Immature natural killer cell (primary cell): ENCODE data around the gene ATM. TPM values are rescaled to one million over a fixed set of nuclear protein-coding genes. Genes with fewer than 3 reads are reported as not detected.

Source experiments
- DNase-seq, 3 donors: peaks; one replicate each; pipeline ENCODE4 v3.0.0; 2022; ENCODE audit warnings: mixed read lengths in 1 of 3
- H3K27ac Mint-ChIP-seq, 6 donors: one replicate each; pipeline ENCODE4 v1.8.0; 2020; ENCODE audit warnings: mixed read lengths in 6 of 6, mild to moderate bottlenecking in 5 of 6, inconsistent platforms in 4 of 6, moderate library complexity in 3 of 6
- H3K27me3 Mint-ChIP-seq, 3 donors: one replicate each; pipeline ENCODE4 v1.8.0; 2020 to 2021; ENCODE audit warnings: low read depth in 3 of 3, mild to moderate bottlenecking in 3 of 3, mixed read lengths in 3 of 3, moderate library complexity in 3 of 3, inconsistent platforms in 1 of 3
- H3K36me3 Mint-ChIP-seq, 3 donors: one replicate each; pipeline ENCODE4 v1.8.0; 2020; ENCODE audit warnings: mixed read lengths in 3 of 3, inconsistent platforms in 2 of 3, mild to moderate bottlenecking in 2 of 3
- H3K4me1 Mint-ChIP-seq, 2 donors: one replicate each; pipeline ENCODE4 v1.8.0; 2020; ENCODE audit warnings: inconsistent platforms in 2 of 2, mild to moderate bottlenecking in 2 of 2, mixed read lengths in 2 of 2, moderate library complexity in 1 of 2
- H3K4me3 Mint-ChIP-seq, 5 donors: one replicate each; pipeline ENCODE4 v1.8.0; 2020; ENCODE audit warnings: mild to moderate bottlenecking in 5 of 5, mixed read lengths in 5 of 5, inconsistent platforms in 3 of 5, moderate library complexity in 3 of 5
- H3K9me3 Mint-ChIP-seq, 6 donors: one replicate each; pipeline ENCODE4 v1.8.0; 2020; ENCODE audit warnings: mild to moderate bottlenecking in 6 of 6, mixed read lengths in 6 of 6, inconsistent platforms in 4 of 6, moderate library complexity in 3 of 6
- polyA plus RNA-seq, 3 donors: library from polyadenylated mRNA; unstranded; fragments of 300-500 nt; fragmentation: Illumina TruSeq; gene quantifications; one replicate each; pipeline ENCODE4 v1.2.3, GENCODE V29; 2021

Gene ATM
- 100 to 1,000 TPM in 1 of 3 donors, 10 to 100 TPM in 2; 57.8 to 111 (median 64.5) TPM for polyA plus RNA-seq

DNA sequence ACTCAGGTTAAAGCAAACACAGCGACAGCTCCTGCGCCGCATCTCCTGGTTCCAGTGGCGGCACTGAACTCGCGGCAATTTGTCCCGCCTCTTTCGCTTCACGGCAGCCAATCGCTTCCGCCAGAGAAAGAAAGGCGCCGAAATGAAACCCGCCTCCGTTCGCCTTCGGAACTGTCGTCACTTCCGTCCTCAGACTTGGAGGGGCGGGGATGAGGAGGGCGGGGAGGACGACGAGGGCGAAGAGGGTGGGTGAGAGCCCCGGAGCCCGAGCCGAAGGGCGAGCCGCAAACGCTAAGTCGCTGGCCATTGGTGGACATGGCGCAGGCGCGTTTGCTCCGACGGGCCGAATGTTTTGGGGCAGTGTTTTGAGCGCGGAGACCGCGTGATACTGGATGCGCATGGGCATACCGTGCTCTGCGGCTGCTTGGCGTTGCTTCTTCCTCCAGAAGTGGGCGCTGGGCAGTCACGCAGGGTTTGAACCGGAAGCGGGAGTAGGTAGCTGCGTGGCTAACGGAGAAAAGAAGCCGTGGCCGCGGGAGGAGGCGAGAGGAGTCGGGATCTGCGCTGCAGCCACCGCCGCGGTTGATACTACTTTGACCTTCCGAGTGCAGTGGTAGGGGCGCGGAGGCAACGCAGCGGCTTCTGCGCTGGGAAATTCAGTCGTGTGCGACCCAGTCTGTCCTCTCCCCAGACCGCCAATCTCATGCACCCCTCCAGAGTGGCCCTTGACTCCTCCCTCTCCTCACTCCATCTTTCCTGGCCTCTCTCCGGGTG, at the start of gene ATM, which contains the start of gene NPAT:
Gene ATM (plus strand): TSS at position 494 of the 774 bp plus-strand sequence. CDS start 4,558 bp downstream, outside the sequence.
Gene NPAT (minus strand): TSS at position 65 of the 774 bp plus-strand sequence. CDS start 102 bp downstream, outside the sequence.
- no peaks in the 10 kb centered on the region for H3K9me3 Mint-ChIP-seq
- peaks cover 46 to 58% of the 10 kb centered on the region in 2 donors for H3K4me1 Mint-ChIP-seq
- no peak within 1 kb of the TSS for H3K27ac Mint-ChIP-seq
- H3K27me3 Mint-ChIP-seq = peaks cover 2 to 10% (median 7%) of the 10 kb centered on the region in 3 donors
- peak; percentile 99 to 100 (median 100) for DNase-seq
- H3K4me3 Mint-ChIP-seq = no peak within 1 kb of the TSS
- H3K36me3 Mint-ChIP-seq = peaks cover 3 to 9% (median 4%) of the 10 kb centered on the region in 3 donors

GRCh38 chr11:108177570-108177969, 45.3 kb upstream of the ATM start:
- no peaks in the 10 kb centered on the region for H3K9me3 Mint-ChIP-seq
- H3K4me1 Mint-ChIP-seq = no peaks in the 10 kb centered on the region
- no peaks in the 10 kb centered on the region for H3K27me3 Mint-ChIP-seq
- no peak overlapping the region for H3K4me3 Mint-ChIP-seq
- H3K27ac Mint-ChIP-seq = no peak overlapping the region
- no peak for DNase-seq
- H3K36me3 Mint-ChIP-seq = peaks cover 23 to 54% (median 27%) of the 10 kb centered on the region in 3 donors

- DNase-seq = no peak
- Mint-ChIP-seq H3K36me3 (peaks cover 9 to 38% (median 13%) of the 10 kb centered on the region in 3 donors), H3K9me3 (no peaks in the 10 kb centered on the region), H3K27ac (peak overlapping the region in 1 of 6 donors; percentile 44), H3K4me3 (no peak overlapping the region), H3K4me1 (peaks cover 13 to 29% of the 10 kb centered on the region in 2 donors), H3K27me3 (peaks cover 0 to 2% (median 0%) of the 10 kb centered on the region in 3 donors)
Measured at GRCh38 chr11:108193725-108194124, 29.1 kb upstream of the ATM start.

GRCh38 chr11:108196901-108197300, 26.0 kb upstream of the ATM start:
- peaks cover 0 to 24% (median 5%) of the 10 kb centered on the region in 3 donors for H3K36me3 Mint-ChIP-seq
- no peak overlapping the region for H3K4me3 Mint-ChIP-seq
- no peaks in the 10 kb centered on the region for H3K9me3 Mint-ChIP-seq
- DNase-seq = no peak
- peaks cover 22 to 60% of the 10 kb centered on the region in 2 donors for H3K4me1 Mint-ChIP-seq
- peak overlapping the region in 5 of 6 donors; percentile 16 to 64 (median 40) for H3K27ac Mint-ChIP-seq
- peaks cover 0 to 3% (median 0%) of the 10 kb centered on the region in 3 donors for H3K27me3 Mint-ChIP-seq

DNA sequence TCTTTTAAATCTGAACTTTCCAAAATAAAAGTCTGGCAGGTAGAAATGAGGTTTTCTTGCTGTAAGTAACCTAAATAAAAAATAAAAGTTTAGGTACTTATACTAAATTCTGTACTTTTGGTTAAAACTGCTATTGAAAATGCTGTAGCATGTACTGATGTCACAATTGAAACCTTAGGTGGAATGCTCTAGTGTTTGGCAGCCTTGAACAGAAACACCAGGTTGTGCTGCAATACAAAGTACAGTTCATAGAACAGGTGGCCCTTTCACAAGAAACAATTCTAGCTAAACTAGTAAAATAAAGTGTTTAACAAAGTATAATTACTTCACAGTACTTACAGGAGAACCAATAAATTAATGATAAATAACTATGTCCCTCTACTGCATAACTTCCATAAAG, 25.5 kb upstream of the ATM start:
- Mint-ChIP-seq H3K36me3 (peaks cover 0 to 24% (median 5%) of the 10 kb centered on the region in 3 donors), H3K9me3 (no peaks in the 10 kb centered on the region), H3K27ac (peak overlapping the region in 5 of 6 donors; percentile 16 to 65 (median 60)), H3K4me3 (no peak overlapping the region), H3K4me1 (peaks cover 22 to 64% of the 10 kb centered on the region in 2 donors), H3K27me3 (peaks cover 0 to 3% (median 0%) of the 10 kb centered on the region in 3 donors)
- no peak for DNase-seq

GRCh38 chr11:108198833-108199232, 24.0 kb upstream of the ATM start:
- H3K27me3 Mint-ChIP-seq = peaks cover 0 to 3% (median 0%) of the 10 kb centered on the region in 3 donors
- no peak for DNase-seq
- H3K4me3 Mint-ChIP-seq = no peak overlapping the region
- H3K36me3 Mint-ChIP-seq = peaks cover 0 to 26% (median 9%) of the 10 kb centered on the region in 3 donors
- no peaks in the 10 kb centered on the region for H3K9me3 Mint-ChIP-seq
- peak overlapping the region in 4 of 6 donors; percentile 12 to 67 (median 56) for H3K27ac Mint-ChIP-seq
- H3K4me1 Mint-ChIP-seq = peaks cover 27 to 79% of the 10 kb centered on the region in 2 donors

GRCh38 chr11:108199446-108200321, 23.2 kb upstream of the ATM start:
- Mint-ChIP-seq H3K36me3 (peaks cover under 1 to 25% (median 10%) of the 10 kb centered on the region in 3 donors), H3K9me3 (peaks cover 0 to under 1% (median 0%) of the 10 kb centered on the region in 6 donors), H3K4me3 (no peak overlapping the region), H3K27me3 (peaks cover 0 to 3% (median 0%) of the 10 kb centered on the region in 3 donors), H3K27ac (peak overlapping the region in 5 of 6 donors; percentile 60 to 76 (median 73)), H3K4me1 (peaks cover 27 to 83% of the 10 kb centered on the region in 2 donors)
- DNase-seq = no peak

DNA sequence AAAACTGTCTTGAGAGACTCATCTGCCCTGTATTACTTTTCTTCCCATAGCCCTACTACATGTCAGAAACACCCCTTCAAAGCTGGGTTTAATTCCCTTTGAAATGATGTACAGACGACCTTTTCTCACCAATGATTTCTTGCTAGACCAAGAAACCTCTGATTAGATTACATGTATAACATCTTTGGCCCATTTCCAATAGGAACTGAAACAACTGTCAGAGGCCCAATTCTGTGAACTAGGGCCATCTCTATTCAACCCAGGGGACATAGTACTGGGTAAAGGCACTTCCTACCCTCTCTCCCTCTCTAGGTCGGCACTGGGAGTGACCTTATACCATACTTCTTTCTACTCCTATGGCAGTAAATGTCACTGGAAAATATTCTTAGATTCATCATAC, 19.8 kb upstream of the ATM start:
- H3K4me3 Mint-ChIP-seq = no peak overlapping the region
- no peak for DNase-seq
- peaks cover 24 to 73% of the 10 kb centered on the region in 2 donors for H3K4me1 Mint-ChIP-seq
- H3K36me3 Mint-ChIP-seq = peaks cover 18 to 38% (median 26%) of the 10 kb centered on the region in 3 donors
- H3K9me3 Mint-ChIP-seq = peaks cover 0 to 3% (median 0%) of the 10 kb centered on the region in 6 donors
- peaks cover 0 to 3% (median 0%) of the 10 kb centered on the region in 3 donors for H3K27me3 Mint-ChIP-seq
- peak overlapping the region in 2 of 6 donors; percentile 33 to 46 for H3K27ac Mint-ChIP-seq

GRCh38 chr11:108204376-108204775, 18.5 kb upstream of the ATM start:
- Mint-ChIP-seq H3K27ac (no peak overlapping the region), H3K27me3 (no peaks in the 10 kb centered on the region), H3K36me3 (peaks cover 23 to 42% (median 29%) of the 10 kb centered on the region in 3 donors), H3K9me3 (peaks cover 0 to 3% (median 0%) of the 10 kb centered on the region in 6 donors), H3K4me3 (no peak overlapping the region), H3K4me1 (peaks cover 21 to 69% of the 10 kb centered on the region in 2 donors)
- no peak for DNase-seq

DNA sequence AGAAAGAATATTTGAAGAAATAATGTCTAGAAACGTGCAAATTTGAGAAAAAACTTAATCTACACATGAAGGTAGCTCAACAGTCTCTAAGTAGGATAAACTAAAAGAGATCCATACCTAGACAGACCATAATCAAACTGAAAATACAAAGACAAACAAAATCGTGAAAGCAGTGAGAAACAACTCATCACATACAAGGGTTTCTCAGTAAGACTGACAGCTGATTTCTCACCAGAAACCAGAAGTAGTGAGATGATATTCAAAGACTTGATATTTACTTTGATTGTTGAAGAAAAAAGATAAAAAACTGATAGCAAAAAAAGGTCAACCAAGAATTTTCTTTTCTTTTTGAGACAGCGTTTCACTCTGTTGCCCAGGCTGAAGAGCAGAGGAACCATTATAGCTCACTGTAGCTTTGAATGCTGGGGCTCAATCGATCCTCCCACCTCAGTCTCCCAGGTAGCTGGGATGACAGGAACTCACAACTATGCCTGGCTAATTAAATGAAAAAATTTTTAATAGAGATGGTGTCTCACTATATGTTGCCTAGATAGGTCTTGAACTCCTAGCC, 17.9 kb upstream of the ATM start:
- Mint-ChIP-seq H3K4me1 (peaks cover 18 to 65% of the 10 kb centered on the region in 2 donors), H3K4me3 (no peak overlapping the region), H3K36me3 (peaks cover 23 to 46% (median 29%) of the 10 kb centered on the region in 3 donors), H3K27me3 (no peaks in the 10 kb centered on the region), H3K9me3 (peaks cover 0 to 3% (median 0%) of the 10 kb centered on the region in 6 donors), H3K27ac (no peak overlapping the region)
- DNase-seq = no peak

DNA sequence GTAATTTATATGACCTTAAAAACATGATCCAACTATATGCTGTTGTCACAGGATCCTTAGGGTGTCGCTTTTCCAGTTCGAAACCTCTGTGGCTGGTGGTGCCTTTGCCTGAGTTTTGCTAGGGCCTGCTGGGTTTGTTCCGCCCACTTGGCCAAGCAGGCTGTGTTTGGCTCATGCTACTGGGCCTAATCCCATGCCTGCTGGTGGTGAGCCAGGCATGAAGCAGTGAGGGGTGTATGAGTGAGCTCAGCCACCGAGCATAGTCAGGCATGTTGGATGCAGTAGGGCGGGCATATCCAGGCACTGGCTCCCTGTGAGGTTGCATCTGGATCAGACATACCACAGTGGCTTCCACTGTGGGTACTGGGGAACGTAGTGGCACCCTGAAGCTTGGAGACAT, 16.7 kb upstream of the ATM start:
- peaks cover 30 to 56% (median 34%) of the 10 kb centered on the region in 3 donors for H3K36me3 Mint-ChIP-seq
- H3K27ac Mint-ChIP-seq = peak overlapping the region in 1 of 6 donors; percentile 41
- H3K4me3 Mint-ChIP-seq = no peak overlapping the region
- DNase-seq = no peak
- peaks cover 22 to 64% of the 10 kb centered on the region in 2 donors for H3K4me1 Mint-ChIP-seq
- no peaks in the 10 kb centered on the region for H3K27me3 Mint-ChIP-seq
- peaks cover 0 to 3% (median 0%) of the 10 kb centered on the region in 6 donors for H3K9me3 Mint-ChIP-seq

GRCh38 chr11:108206969-108207682, 15.7 kb upstream of the ATM start:
- Mint-ChIP-seq H3K36me3 (peaks cover 30 to 62% (median 34%) of the 10 kb centered on the region in 3 donors), H3K4me1 (peaks cover 22 to 62% of the 10 kb centered on the region in 2 donors), H3K4me3 (no peak overlapping the region), H3K27me3 (no peaks in the 10 kb centered on the region), H3K27ac (no peak overlapping the region), H3K9me3 (peaks cover 0 to 3% (median 0%) of the 10 kb centered on the region in 6 donors)
- no peak for DNase-seq
